Mesendoderm (in vitro differentiated cells): ENCODE results near the gene NME3.

Source experiments
- DNase-seq: peaks from one replicate; pipeline ENCODE4 v3.0.0; 2013
- H2AK5ac ChIP-seq: 2 replicates; pipeline ENCODE4 v1.6.1; 2013; ENCODE audit warnings: low read length, inconsistent platforms
- H2BK120ac ChIP-seq: 2 replicates; pipeline ENCODE4 v1.6.1; 2013; ENCODE audit warnings: low read depth, mild to moderate bottlenecking, low read length, moderate library complexity, mixed read lengths
- H2BK15ac ChIP-seq: replicated peaks from 2 replicates; pipeline ENCODE4 v1.6.1; 2013; ENCODE audit warnings: low read depth, mild to moderate bottlenecking, moderate library complexity
- H2BK5ac ChIP-seq: 2 replicates; pipeline ENCODE4 v1.6.1; 2013; ENCODE audit warnings: low read length, inconsistent platforms
- H3K18ac ChIP-seq: 2 replicates; pipeline ENCODE4 v1.6.1; 2013; ENCODE audit warnings: mild to moderate bottlenecking, low read length, mixed read lengths
- H3K23ac ChIP-seq: one replicate; pipeline ENCODE4 v1.6.1; 2013; ENCODE audit warnings: low read length
- H3K27ac ChIP-seq: 2 replicates; pipeline ENCODE4 v1.5.1; 2013; ENCODE audit warnings: low read depth, mild to moderate bottlenecking, inconsistent platforms, low read length, moderate library complexity
- H3K27me3 ChIP-seq: 2 replicates; pipeline ENCODE4 v1.6.1; 2013; ENCODE audit warnings: low read length, control low read depth, mild to moderate bottlenecking, inconsistent platforms; ENCODE audit not compliant: insufficient read depth, poor library complexity
- H3K36me3 ChIP-seq: 2 replicates; pipeline ENCODE4 v1.6.1; 2013; ENCODE audit warnings: low read length, inconsistent platforms; ENCODE audit not compliant: control insufficient read depth, insufficient read depth
- H3K4ac ChIP-seq: one replicate; pipeline ENCODE4 v1.6.1; 2013; ENCODE audit warnings: low read depth, mild to moderate bottlenecking, low read length, moderate library complexity
- H3K4me1 ChIP-seq: 2 replicates; pipeline ENCODE4 v1.6.1; 2013; ENCODE audit warnings: low read depth, low read length, inconsistent platforms; ENCODE audit not compliant: control insufficient read depth
- H3K4me2 ChIP-seq: 2 replicates; pipeline ENCODE4 v1.6.1; 2013; ENCODE audit warnings: low read length
- H3K4me3 ChIP-seq: 2 replicates; pipeline ENCODE4 v1.5.1; 2013; ENCODE audit warnings: mild to moderate bottlenecking, low read length
- H3K56ac ChIP-seq: one replicate; pipeline ENCODE4 v1.6.1; 2013; ENCODE audit warnings: low read length
- H3K79me1 ChIP-seq: 2 replicates; pipeline ENCODE4 v1.6.1; 2013; ENCODE audit warnings: low read length, inconsistent platforms
- H3K79me2 ChIP-seq: 2 replicates; pipeline ENCODE4 v1.6.1; 2013; ENCODE audit warnings: mild to moderate bottlenecking, low read length; ENCODE audit not compliant: control insufficient read depth, insufficient read depth
- H3K9ac ChIP-seq: 2 replicates; pipeline ENCODE4 v1.6.1; 2013; ENCODE audit warnings: low read length, inconsistent platforms
- H4K5ac ChIP-seq: one replicate; pipeline ENCODE4 v1.6.1; 2013; ENCODE audit warnings: low read length
- H4K8ac ChIP-seq: one replicate; pipeline ENCODE4 v1.6.1; 2013; ENCODE audit warnings: low read depth, mild to moderate bottlenecking, control low read depth, low read length, moderate library complexity
- WGBS: extraction: QIAGEN DNeasy Blood & Tissue Kit; methylation state at CpG from one replicate; pipeline ENCODE4 v1.1.7; 2013; ENCODE audit warnings: low lambda C conversion rate, missing lambda C conversion rate; ENCODE audit not compliant: insufficient coverage; ENCODE audit errors: extremely low coverage; 5-methylcytosine and 5-hydroxymethylcytosine counted together

Gene NME3

GRCh38 chr16:1792836-1793577 is 21.7 kb upstream of the NME3 start:
- H3K27ac ChIP-seq: no peak overlapping the region
- H2AK5ac ChIP-seq: no peak overlapping the region
- no peaks in the 10 kb centered on the region for H3K79me1 ChIP-seq
- H3K4me3 ChIP-seq: no peak overlapping the region
- H2BK5ac ChIP-seq: no peak overlapping the region
- no peak overlapping the region for H2BK120ac ChIP-seq
- no peaks in the 10 kb centered on the region for H3K4me1 ChIP-seq
- no CpG with 5 or more reads among the region's 33 CpGs for WGBS
- no peak overlapping the region for H3K23ac ChIP-seq
- no peak overlapping the region for H4K8ac ChIP-seq
- no peaks in the 10 kb centered on the region for H3K27me3 ChIP-seq
- no peak for DNase-seq
- no peak overlapping the region for H3K9ac ChIP-seq
- H3K56ac ChIP-seq: no peak overlapping the region
- no peak overlapping the region for H2BK15ac ChIP-seq
- H3K4ac ChIP-seq: no peak overlapping the region
- no peak overlapping the region for H4K5ac ChIP-seq
- no peak overlapping the region for H3K18ac ChIP-seq
- no peaks in the 10 kb centered on the region for H3K79me2 ChIP-seq
- H3K4me2 ChIP-seq: no peak overlapping the region
- H3K36me3 ChIP-seq: no peaks in the 10 kb centered on the region

GRCh38 chr16:1791943-1792812 is 20.8 kb upstream of the NME3 start:
- no peak overlapping the region for H3K4ac ChIP-seq
- no peak overlapping the region for H3K23ac ChIP-seq
- H3K4me3 ChIP-seq: no peak overlapping the region
- no peak overlapping the region for H3K4me2 ChIP-seq
- H4K5ac ChIP-seq: no peak overlapping the region
- H4K8ac ChIP-seq: no peak overlapping the region
- H3K27ac ChIP-seq: no peak overlapping the region
- no peak overlapping the region for H2BK120ac ChIP-seq
- H3K56ac ChIP-seq: no peak overlapping the region
- no peak overlapping the region for H3K9ac ChIP-seq
- H3K18ac ChIP-seq: no peak overlapping the region
- H2BK15ac ChIP-seq: no peak overlapping the region
- WGBS: no CpG with 5 or more reads among the region's 59 CpGs
- H3K27me3 ChIP-seq: no peaks in the 10 kb centered on the region
- no peaks in the 10 kb centered on the region for H3K79me2 ChIP-seq
- H3K4me1 ChIP-seq: no peaks in the 10 kb centered on the region
- DNase-seq: no peak
- H2AK5ac ChIP-seq: no peak overlapping the region
- no peak overlapping the region for H2BK5ac ChIP-seq
- H3K79me1 ChIP-seq: peaks cover 2% of the 10 kb centered on the region
- H3K36me3 ChIP-seq: no peaks in the 10 kb centered on the region

GRCh38 chr16:1791256-1791942 is 20.1 kb upstream of the NME3 start:
- Histone ChIP-seq H3K36me3 (peaks cover 2% of the 10 kb centered on the region), H3K4me3 (no peak overlapping the region), H3K56ac (no peak overlapping the region), H3K18ac (no peak overlapping the region), H2BK5ac (no peak overlapping the region), H3K79me1 (peaks cover 4% of the 10 kb centered on the region), H3K23ac (no peak overlapping the region), H3K27me3 (no peaks in the 10 kb centered on the region), H3K79me2 (peaks cover 3% of the 10 kb centered on the region), H4K8ac (no peak overlapping the region), H2AK5ac (no peak overlapping the region), H3K9ac (no peak overlapping the region), H4K5ac (no peak overlapping the region), H3K4me2 (no peak overlapping the region), H3K4ac (no peak overlapping the region), H3K4me1 (no peaks in the 10 kb centered on the region), H3K27ac (no peak overlapping the region), H2BK15ac (no peak overlapping the region), H2BK120ac (no peak overlapping the region)
- no peak for DNase-seq
- no CpG with 5 or more reads among the region's 53 CpGs for WGBS

- WGBS: no CpG with 5 or more reads among the region's 44 CpGs
Observed at GRCh38 chr16:1790611-1791255, 19.4 kb upstream of the NME3 start.

GRCh38 chr16:1790261-1790610 is 18.9 kb upstream of the NME3 start:
- Histone ChIP-seq H3K4ac (no peak overlapping the region), H4K5ac (no peak overlapping the region), H3K79me2 (peaks cover 10% of the 10 kb centered on the region), H2BK5ac (no peak overlapping the region), H3K9ac (no peak overlapping the region), H3K18ac (no peak overlapping the region), H3K79me1 (peaks cover 8% of the 10 kb centered on the region), H2AK5ac (no peak overlapping the region), H3K4me1 (no peaks in the 10 kb centered on the region), H2BK120ac (no peak overlapping the region), H3K4me3 (no peak overlapping the region), H3K23ac (no peak overlapping the region), H4K8ac (no peak overlapping the region), H3K56ac (no peak overlapping the region), H3K27ac (no peak overlapping the region), H3K4me2 (no peak overlapping the region), H2BK15ac (no peak overlapping the region), H3K36me3 (peaks cover 2% of the 10 kb centered on the region), H3K27me3 (no peaks in the 10 kb centered on the region)
- WGBS: no CpG with 5 or more reads among the region's 15 CpGs
- no peak for DNase-seq

More at GRCh38 chr16:1790611-1791255, 19.4 kb upstream of the NME3 start:
- no peak overlapping the region for H3K4me3 ChIP-seq
- no peak overlapping the region for H3K56ac ChIP-seq
- peaks cover 5% of the 10 kb centered on the region for H3K79me2 ChIP-seq
- no peak overlapping the region for H2BK5ac ChIP-seq
- H3K27me3 ChIP-seq: no peaks in the 10 kb centered on the region
- no peak overlapping the region for H2AK5ac ChIP-seq
- peaks cover 6% of the 10 kb centered on the region for H3K79me1 ChIP-seq
- H4K8ac ChIP-seq: no peak overlapping the region
- H3K36me3 ChIP-seq: peaks cover 2% of the 10 kb centered on the region
- no peak overlapping the region for H3K9ac ChIP-seq
- H4K5ac ChIP-seq: no peak overlapping the region
- no peak overlapping the region for H2BK120ac ChIP-seq
- H3K4me2 ChIP-seq: no peak overlapping the region
- no peak overlapping the region for H3K4ac ChIP-seq
- DNase-seq: no peak
- H3K23ac ChIP-seq: no peak overlapping the region
- no peak overlapping the region for H2BK15ac ChIP-seq
- H3K27ac ChIP-seq: no peak overlapping the region
- no peak overlapping the region for H3K18ac ChIP-seq
- no peaks in the 10 kb centered on the region for H3K4me1 ChIP-seq
